Ectodermal cell (in vitro differentiated cells): ENCODE measurements around the gene ATP5PB.

Source experiments
- H3K27ac ChIP-seq: 2 replicates; pipeline ENCODE4 v1.7.0; 2013; ENCODE audit warnings: mild to moderate bottlenecking, low read depth, low read length; ENCODE audit not compliant: insufficient read depth, poor library complexity, severe bottlenecking
- H3K27me3 ChIP-seq: 2 replicates; pipeline ENCODE4 v1.7.0; 2013; ENCODE audit warnings: mild to moderate bottlenecking, low read length; ENCODE audit not compliant: insufficient read depth, control insufficient read depth, poor library complexity, severe bottlenecking
- H3K36me3 ChIP-seq: one replicate; pipeline ENCODE4 v1.7.0; 2013; ENCODE audit warnings: low read length; ENCODE audit not compliant: control insufficient read depth, insufficient read depth
- H3K4me1 ChIP-seq: one replicate; pipeline ENCODE4 v1.7.0; 2013; ENCODE audit warnings: low read length; ENCODE audit not compliant: control insufficient read depth, insufficient read depth
- H3K4me3 ChIP-seq: 2 replicates; pipeline ENCODE4 v1.7.0; 2013; ENCODE audit warnings: low read depth, low read length, control low read depth; ENCODE audit not compliant: insufficient read depth
- H3K9me3 ChIP-seq: 2 replicates; pipeline ENCODE4 v1.7.0; 2013; ENCODE audit warnings: mild to moderate bottlenecking, low read length, moderate library complexity; ENCODE audit not compliant: control insufficient read depth
- WGBS, 2 experiments: methylation state at CpG; one replicate each; pipeline ENCODE4 v1.1.7; 2013; ENCODE audit warnings: missing lambda C conversion rate in 2 of 2; 5-methylcytosine and 5-hydroxymethylcytosine counted together

ATP5PB gene

DNA sequence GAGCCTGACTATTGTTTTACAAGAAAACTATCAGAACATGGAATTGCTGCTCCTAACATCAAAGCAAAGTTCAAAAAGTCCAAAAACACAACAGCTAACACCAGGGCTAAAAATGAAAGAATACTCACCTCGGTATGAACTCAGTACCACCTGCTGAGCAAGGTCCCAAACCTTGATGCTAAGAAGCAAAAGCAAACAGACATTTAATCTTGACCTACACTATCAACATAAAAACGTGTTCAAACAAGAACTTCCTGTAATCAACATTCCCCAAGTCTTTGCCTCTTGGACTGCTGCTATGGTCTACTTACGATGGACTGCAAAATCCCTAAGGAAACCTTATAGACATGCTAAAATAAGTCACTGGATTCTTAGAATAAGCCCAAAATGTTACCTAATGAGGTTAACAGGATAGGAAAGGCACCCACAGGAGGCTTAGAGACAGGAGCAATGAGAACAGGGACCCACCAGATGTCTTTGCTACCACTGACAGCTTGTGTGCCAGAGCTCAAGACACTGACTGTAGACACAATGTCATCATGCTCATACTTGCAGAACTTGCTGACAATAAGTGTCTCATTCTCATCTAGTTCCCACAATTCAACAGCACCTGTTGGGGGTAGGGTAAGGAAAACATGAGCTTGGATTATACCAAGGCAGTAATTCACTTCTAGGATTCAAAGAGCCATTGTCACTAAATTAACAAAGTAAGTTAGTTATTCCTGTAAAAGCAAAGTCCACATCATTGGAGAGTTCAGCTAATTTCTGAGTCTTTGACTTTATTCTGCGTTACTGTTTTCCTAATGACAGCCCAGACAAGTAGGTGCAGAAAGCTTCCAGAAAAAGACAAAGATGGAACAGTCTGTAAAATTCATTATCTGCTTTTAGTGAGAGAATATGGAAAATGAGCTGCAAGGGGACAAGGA is 2.0 kb upstream of the ATP5PB start:
- Histone ChIP-seq H3K36me3 (peaks cover 23% of the 10 kb centered on the region), H3K4me3 (peak overlapping the region; percentile 97), H3K4me1 (peaks cover 10% of the 10 kb centered on the region), H3K9me3 (no peaks in the 10 kb centered on the region), H3K27ac (no peak overlapping the region), H3K27me3 (no peaks in the 10 kb centered on the region)
- 91% methylated on average over 4 of the region's 4 CpGs for WGBS, 2 experiments

DNA sequence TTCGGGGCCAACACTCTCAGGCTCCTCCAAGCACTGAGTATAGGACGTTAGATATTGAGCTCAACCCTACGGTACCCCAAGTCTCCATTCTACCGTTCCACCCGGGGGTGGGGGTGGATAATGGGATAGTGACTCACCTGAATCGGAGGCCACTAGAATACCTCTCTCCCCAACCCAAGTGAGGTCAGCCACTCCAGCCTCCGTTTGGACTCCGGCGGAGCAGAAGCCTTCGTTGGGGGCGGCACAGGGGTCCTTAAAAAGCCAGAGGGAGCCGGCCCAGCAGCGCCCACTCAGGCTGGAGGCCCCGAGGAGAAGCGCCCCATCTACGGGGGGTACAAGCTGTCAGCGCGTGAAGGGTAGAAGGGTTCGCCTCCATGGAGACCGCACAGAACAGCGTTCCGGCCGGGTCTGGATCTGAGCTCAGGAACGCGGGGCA is 764 bp upstream of the ATP5PB start:
- Histone ChIP-seq H3K36me3 (peaks cover 23% of the 10 kb centered on the region), H3K4me3 (peak overlapping the region; percentile 97), H3K9me3 (no peaks in the 10 kb centered on the region), H3K27ac (no peak overlapping the region), H3K4me1 (peaks cover 10% of the 10 kb centered on the region), H3K27me3 (no peaks in the 10 kb centered on the region)
- 0 to 1% methylated on average over 23 to 25 of the region's 25 CpGs for WGBS, 2 experiments

- H3K27me3 ChIP-seq, result no peaks in the 10 kb centered on the region
- H3K27ac ChIP-seq, result peak overlapping the region; percentile 50
- peaks cover 17% of the 10 kb centered on the region for H3K36me3 ChIP-seq
- H3K9me3 ChIP-seq, result no peaks in the 10 kb centered on the region
- peaks cover 10% of the 10 kb centered on the region for H3K4me1 ChIP-seq
- peak overlapping the region; percentile 97 for H3K4me3 ChIP-seq
- WGBS, 2 experiments, result 0% methylated on average over 8 of the region's 8 CpGs
Measured at GRCh38 chr1:111449703-111450017, 396 bp downstream of the ATP5PB start.

GRCh38 chr1:111450185-111450584 is 921 bp downstream of the ATP5PB start:
- H3K36me3 ChIP-seq, result peaks cover 12% of the 10 kb centered on the region
- 62 to 67% methylated on average over 2 to 3 of the region's 3 CpGs for WGBS, 2 experiments
- peak overlapping the region; percentile 97 for H3K4me3 ChIP-seq
- H3K9me3 ChIP-seq, result no peaks in the 10 kb centered on the region
- H3K27me3 ChIP-seq, result no peaks in the 10 kb centered on the region
- H3K4me1 ChIP-seq, result peaks cover 10% of the 10 kb centered on the region
- H3K27ac ChIP-seq, result no peak overlapping the region

GRCh38 chr1:111452581-111452980 is 3.3 kb downstream of the ATP5PB start:
- Histone ChIP-seq H3K27me3 (no peaks in the 10 kb centered on the region), H3K9me3 (no peaks in the 10 kb centered on the region), H3K4me1 (peaks cover 10% of the 10 kb centered on the region), H3K36me3 (peaks cover 4% of the 10 kb centered on the region), H3K4me3 (no peak overlapping the region), H3K27ac (no peak overlapping the region)
- WGBS, 2 experiments, result 89 to 92% methylated on average over 2 to 3 of the region's 3 CpGs

DNA sequence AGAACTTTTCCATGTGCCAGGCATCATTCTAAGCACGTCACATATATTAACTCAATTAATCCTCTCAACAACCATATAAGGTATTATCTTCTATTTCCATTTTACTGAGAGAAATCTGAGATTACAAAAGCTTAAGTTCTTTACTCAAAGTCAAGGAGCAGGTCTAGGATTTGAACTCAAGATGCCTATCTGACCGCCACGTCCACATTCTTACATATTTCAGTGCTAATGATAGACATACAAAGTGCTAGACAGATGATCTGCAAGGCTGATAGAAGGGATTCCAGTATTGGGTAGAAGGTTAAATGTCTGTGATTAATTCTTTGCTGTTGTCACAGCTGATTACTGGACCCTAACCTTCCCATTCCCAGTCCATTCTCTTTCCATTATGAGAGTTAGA is 4.4 kb downstream of the ATP5PB start:
- WGBS, 2 experiments, result 99 to 100% methylated on average over 1 to 3 of the region's 3 CpGs
- H3K27ac ChIP-seq, result no peak overlapping the region
- peaks cover 10% of the 10 kb centered on the region for H3K4me1 ChIP-seq
- no peak overlapping the region for H3K4me3 ChIP-seq
- H3K36me3 ChIP-seq, result peaks cover 13% of the 10 kb centered on the region
- H3K27me3 ChIP-seq, result no peaks in the 10 kb centered on the region
- H3K9me3 ChIP-seq, result no peaks in the 10 kb centered on the region

GRCh38 chr1:111454859-111455641 is 5.8 kb downstream of the ATP5PB start:
- no peak overlapping the region for H3K4me3 ChIP-seq
- 89 to 95% methylated on average over 4 to 5 of the region's 5 CpGs for WGBS, 2 experiments
- H3K27ac ChIP-seq, result no peak overlapping the region
- peaks cover 24% of the 10 kb centered on the region for H3K36me3 ChIP-seq
- H3K27me3 ChIP-seq, result no peaks in the 10 kb centered on the region
- no peaks in the 10 kb centered on the region for H3K9me3 ChIP-seq
- peaks cover 10% of the 10 kb centered on the region for H3K4me1 ChIP-seq

DNA sequence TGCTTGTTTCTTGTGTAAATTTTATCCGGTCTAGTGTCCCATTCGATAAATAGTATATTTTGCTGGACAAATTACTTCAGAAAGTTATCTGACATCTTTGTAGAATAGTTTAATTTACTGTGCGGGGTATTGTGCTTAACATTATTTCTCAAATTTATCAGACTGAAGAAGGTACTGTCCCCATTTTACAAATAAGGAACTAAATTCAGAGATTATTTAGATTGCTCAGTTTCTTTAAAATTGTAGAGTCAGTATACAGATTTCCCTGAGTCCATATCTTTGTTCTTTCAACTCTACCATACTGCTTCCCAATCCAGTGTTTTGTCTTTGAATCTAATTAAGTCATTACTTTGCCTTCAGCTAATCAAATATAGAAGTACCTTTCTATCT is 6.4 kb downstream of the ATP5PB start:
- peaks cover 5% of the 10 kb centered on the region for H3K4me1 ChIP-seq
- H3K27me3 ChIP-seq, result no peaks in the 10 kb centered on the region
- no peak overlapping the region for H3K27ac ChIP-seq
- no peak overlapping the region for H3K4me3 ChIP-seq
- H3K9me3 ChIP-seq, result no peaks in the 10 kb centered on the region
- peaks cover 24% of the 10 kb centered on the region for H3K36me3 ChIP-seq
- WGBS, 2 experiments, result 97% methylated on average over 3 of the region's 3 CpGs; no CpG with 5 or more reads in 1 of the 2 experiments

DNA sequence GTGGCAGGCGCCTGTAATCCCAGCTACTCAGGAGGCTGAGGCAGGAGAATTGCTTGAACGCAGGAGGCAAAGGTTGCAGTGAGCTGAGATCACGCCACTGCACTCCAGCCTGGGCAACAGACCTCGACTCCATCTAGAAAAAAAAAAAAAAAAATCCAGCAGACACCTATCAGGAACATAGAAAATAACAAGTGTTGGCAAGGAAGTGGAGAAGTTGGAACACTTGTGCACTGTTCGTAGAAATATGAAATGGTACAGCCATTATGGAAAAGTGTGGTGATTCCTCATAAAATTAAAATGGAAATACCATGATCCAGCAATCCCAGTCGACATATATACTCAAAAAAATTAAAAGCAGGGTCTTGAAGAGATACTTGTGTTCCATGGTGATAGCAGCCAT is 12.5 kb downstream of the ATP5PB start:
- H3K9me3 ChIP-seq, result no peaks in the 10 kb centered on the region
- H3K4me3 ChIP-seq, result no peak overlapping the region
- H3K27ac ChIP-seq, result no peak overlapping the region
- no peaks in the 10 kb centered on the region for H3K4me1 ChIP-seq
- peaks cover 32% of the 10 kb centered on the region for H3K36me3 ChIP-seq
- H3K27me3 ChIP-seq, result no peaks in the 10 kb centered on the region
- WGBS, 2 experiments, result 96 to 97% methylated on average over 4 to 6 of the region's 6 CpGs

DNA sequence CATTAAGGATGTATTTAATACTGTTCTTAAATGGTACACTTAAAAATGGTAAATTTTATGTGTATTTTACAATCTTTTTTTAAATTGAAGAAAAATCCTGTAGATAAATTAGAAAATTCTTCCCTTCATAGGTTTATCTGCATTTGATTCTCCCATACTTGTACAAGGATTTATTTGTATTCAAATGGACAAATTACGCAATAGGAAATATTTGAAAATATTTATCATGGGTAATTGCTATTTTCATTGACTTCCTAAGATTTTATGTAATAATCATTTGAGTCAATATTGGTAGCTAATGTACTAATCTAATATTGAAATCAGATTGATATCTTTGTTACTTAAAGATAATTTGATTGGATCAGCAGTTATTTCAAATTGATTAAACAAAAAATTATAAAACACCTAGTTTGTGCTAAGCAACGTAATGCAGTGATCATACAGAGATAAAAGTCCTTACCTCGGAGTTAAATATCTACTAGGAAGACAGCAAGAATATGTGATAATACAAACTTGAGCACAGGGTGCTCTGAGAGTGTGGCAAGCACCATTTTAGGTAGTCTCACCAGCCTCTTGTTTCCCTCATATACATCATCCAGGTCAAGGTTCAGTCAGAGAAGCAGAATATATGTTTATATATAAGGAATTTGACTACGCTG is 13.2 kb downstream of the ATP5PB start:
- H3K36me3 ChIP-seq, result peaks cover 32% of the 10 kb centered on the region
- H3K4me3 ChIP-seq, result no peak overlapping the region
- H3K27ac ChIP-seq, result no peak overlapping the region
- H3K27me3 ChIP-seq, result no peaks in the 10 kb centered on the region
- H3K4me1 ChIP-seq, result no peaks in the 10 kb centered on the region
- 95 to 99% methylated on average over 3 to 4 of the region's 4 CpGs for WGBS, 2 experiments
- no peaks in the 10 kb centered on the region for H3K9me3 ChIP-seq
